HG02973 (cell line): ENCODE measurements around the gene RIN3.

Source experiments
- ATAC-seq: cut with Tn5 transposase; IDR thresholded peaks from one replicate; pipeline ENCODE4 v1.9.1; 2021; ENCODE audit warnings: moderate library complexity; ENCODE audit not compliant: unreplicated experiment

The RIN3 gene

DNA sequence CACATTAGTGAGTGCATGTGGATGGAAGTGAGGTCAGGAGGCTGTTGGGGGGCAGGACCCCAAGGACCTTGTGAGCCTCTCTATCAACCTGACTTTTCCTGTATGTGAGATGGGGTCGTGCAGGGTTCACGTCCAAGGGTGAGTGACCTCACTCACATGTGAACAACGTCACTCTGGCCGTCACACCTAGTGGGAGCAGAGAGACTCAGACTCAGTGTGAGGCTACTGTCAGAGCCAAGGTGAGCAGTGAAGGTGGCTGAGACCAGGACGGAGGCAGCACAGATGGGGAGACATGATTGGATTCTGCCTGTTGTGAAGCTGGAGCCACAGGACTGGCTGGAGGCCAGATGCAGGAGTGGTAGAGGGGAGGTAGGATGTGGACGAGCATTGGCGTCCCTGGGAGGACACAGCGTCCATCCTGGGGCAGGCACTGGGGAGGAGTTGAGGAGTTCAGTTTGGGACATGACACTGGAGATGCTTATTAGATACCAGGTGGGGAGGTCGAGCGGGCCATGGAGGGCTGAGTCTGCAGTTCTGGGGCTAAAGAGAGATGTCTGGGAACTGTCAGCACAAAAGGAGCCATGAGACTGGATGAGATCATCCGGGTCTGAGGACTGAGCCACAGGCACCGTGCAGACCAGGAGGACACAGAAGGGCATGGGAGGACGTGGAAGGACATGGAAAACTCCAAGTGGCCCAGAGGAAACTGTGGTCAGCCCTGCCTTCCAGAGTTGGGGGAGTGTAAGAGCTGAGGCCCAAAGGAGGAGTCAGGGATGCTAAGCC is 142.0 kb downstream of the RIN3 start:
- ATAC-seq: no peak

DNA sequence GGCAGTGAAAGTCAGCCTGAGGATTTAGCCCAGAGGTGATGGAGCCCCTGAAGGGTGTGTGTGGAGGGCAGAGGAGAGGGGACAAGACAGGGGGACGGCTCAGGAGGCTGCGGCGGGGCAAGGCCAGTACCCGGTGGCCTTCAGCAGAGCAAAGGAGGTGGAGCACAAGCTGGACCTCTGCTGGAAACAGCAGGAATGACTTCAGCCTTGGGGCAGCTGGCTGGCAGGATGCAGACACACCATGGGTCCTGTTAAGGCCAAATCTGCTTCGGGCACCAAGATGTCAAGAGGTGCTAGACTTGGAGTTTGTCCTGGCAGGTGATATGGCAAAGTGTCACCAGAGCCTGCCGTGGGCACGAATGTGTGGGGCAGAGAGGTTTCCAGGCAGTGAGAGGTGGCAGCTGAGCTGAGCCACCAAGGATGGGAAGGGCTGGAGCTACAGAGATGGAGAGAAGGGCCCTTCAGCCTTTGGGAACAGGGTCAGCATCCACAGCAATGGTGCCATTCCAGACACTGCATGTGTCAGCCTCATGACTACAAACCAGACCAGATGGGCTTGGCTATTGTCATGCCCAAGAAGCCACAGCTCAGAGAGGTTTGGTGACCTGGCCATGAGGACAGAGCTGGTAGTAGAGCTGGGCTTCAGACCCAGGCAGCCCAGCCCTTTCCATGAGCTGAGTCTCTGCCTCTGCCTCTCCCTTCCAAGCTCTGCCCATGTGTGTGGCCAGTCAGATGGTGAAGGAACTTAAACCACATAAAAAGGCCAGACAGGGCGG is 142.9 kb downstream of the RIN3 start:
- no peak for ATAC-seq

DNA sequence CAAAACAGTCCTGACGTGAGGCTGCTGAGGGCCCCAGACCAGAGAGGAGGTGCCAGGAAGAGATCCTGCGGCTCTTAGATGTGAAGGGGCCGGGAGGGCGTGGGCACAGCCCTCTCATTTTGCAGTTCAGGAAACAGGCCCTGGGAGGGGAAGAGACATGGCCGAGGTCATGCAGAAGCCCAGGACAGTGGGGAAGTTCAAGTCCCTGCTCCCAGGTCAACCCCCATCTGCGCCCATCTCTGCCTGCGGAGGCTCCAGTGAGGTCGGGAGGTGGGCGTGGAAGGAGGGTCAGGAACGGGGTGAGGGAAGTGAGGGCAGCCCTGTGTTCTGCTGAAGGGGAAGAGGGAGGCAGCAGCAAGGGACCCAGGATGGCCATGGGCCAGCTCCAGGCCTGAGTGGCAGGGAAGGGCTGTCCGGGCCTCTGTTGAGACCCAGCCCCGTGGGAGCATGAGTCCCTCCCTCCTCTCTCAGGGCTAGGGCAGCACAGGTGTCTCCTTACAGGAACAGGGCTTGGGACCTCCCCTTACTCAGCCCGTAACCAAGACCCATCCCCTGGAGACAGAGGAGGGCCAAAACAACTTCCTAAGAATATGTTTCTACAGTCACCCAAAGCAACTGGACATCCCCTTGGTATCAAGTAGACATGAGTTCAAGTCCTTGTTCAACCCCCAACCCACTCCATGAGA is 144.0 kb downstream of the RIN3 start:
- ATAC-seq: no peak

DNA sequence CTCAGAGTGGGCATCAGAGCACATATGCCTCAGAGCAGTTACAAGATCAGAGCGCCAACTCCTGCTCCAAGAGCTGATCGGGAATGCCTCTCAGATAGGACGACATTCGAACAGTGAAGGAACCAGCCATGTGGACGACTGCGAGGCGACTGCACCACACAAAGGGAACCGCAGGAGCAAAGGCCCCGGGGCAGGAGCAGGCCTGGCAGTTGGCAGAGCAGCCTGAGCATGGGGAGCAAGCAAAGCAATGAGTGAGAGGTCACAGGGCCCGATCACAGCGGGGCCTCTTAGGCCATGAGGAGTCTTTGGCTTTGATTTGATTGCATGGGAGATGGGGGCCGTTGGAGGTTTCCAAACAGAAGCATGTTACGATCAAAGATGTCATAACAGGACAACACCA is 144.6 kb downstream of the RIN3 start:
- no peak for ATAC-seq

DNA sequence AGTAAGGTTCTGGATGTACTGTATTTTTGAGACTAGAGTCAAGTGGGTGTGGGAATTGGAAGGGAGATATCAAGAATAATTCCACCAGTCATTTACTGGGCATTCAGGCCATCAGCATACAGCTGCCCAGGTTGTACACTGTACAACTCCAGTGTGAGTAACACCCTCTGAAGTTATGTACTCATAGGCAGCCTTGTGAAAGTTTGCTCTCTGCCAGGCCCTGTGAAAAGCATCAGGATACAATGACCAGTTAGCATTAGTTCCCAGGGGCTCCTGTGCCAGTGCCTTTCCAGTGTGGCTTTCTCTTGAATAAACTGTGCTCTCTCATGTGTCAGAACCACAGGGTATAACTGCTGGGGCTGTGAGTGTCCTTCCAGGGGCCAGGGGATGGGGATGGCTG is 145.1 kb downstream of the RIN3 start:
- ATAC-seq: no peak

DNA sequence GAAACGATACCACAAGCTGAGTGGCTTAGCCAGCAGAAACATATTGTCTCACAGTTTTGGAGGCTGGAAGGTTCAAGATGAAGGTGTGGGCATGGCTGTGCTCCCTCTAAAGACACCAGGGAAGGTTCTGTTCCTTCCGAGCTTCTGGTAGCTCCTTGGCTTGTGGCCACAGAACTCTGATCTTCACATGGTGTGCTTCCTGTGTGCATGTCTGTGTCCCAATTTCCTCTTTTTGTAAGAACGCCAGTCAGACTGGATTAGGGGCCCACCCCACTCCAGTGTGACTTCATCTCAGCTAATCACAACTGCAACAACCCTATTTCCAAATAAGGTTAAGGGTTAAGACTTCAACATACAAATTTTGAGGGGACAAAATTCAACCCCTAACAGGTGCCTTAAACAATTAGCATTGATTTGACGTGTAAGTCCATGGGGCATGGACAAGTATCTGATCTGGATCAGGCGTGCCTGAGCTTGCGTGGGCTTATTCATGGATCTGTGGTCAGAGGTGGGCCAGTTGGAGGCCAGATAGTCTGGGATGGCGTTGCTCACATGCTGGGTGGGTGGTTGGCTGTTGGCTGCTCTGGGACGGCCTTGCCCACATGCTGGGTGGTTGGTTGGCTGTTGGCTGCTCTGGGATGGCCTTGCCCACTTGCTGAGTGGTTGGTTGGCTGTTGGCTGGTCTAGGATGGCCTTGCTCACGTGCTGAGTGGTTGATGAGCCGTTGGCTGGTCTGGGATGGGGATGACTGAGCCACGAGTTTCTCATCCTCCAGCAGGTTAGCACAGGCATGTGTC is 146.4 kb downstream of the RIN3 start:
- ATAC-seq: no peak

DNA sequence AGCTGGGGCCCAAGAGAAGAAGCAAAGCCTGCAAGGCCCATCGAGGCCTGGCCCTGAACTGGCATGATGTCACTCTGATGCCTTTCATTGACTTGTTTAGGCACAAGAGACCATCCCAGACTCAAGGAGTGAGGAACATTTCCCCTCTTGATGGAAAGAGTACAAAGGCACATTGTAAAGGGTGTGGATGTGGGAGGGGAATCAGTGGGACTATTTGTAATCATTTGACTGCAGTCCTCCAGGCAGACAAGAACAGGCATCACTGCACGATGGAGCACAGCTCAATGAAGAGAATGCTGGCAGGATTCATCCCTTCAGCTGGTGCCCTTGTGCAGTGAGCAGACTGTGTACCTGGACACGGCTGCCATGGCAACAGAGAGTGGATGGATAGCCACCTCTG is 147.0 kb downstream of the RIN3 start:
- no peak for ATAC-seq

DNA sequence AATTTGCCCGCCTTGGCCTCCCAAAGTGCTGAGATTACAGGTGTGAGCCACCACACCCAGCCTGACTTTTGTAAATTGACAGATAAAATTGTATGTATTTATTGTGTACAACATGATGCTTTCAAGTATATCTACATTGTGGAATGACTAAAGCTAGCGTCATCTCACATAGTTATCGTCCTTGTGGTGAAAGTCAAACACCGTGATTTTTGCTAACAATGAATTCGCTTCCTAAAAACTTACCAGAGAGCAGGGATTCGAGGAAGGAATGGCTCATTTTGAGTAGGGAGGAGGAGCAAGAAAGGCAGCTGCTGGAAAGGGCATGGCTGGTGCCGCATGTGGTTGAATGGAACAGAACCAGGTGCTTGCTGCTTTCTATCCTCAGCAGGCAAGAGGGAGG is 149.5 kb downstream of the RIN3 start:
- no peak for ATAC-seq

DNA sequence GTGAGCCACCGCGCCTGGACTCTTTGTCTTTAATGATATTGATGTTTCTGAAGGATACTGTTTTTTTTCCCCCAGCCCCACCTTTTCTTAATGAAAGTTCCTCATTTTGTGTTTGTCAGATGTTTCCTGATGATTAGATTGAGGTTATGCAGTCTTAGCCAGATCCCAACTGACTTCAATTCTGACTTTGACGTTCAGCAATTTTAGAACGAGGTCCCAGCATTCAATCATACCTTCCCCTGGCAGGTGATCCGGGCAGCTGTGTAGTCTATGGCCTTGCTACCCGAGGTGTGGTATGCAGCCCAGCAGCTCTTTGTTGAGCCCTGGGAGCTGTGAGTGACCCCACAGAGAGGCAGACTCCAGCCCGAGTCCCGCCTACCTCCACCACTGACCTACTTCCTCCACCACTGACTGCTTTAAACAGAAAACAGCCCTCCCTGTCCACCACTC is 152.1 kb downstream of the RIN3 start:
- no peak for ATAC-seq

DNA sequence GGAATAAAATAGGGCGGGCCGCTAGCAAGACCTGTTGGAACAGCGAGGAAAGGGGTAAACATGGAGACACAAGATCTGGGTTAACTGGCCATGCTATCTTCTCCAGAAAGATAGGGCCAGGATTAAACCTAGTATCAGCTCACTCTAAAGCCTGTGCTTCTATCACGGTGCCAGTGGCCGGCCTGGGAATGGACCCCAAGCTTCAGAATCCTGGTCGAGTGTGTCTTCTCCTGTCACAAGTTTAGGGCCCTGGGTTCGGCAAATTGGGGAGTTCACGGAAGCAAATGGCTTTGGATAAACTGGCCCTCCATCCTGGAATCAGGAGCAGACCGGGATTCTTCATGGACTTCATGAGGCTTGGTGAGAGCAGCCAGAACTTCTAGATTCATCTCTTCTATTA is 152.7 kb downstream of the RIN3 start:
- ATAC-seq: no peak

DNA sequence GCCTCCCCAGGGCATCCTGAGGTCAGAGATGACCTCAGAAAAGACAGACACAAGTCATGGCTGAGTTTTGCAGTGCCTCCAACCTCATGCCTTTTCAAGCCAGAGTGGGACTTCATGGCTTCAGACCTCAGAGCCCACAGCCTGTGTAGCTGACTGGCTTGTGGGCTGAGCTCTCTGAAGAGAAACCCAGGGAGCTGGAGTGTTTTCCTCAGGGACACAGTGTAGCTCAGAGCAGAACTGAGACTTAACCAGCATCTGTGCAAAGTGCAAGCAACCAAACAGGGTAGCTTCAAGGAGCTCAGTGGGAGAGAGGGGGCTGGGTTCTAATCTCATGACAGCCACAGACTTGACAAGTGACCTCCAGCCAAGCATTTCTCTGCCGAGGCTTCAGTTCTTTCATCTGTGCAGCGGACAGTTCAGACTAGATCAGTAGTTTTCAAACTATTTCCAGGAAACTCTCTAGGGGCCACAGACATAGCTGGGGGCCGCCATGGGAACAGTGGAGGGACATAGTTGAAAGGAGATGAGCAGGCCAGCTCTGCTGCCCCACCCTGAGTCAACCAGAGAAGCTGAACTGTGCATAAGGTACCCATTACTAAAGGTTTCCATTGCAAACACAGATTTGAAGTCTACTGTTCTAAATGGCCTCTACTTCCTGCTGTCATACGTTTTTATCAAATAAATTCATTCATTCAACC is 154.8 kb downstream of the RIN3 start:
- no peak for ATAC-seq

DNA sequence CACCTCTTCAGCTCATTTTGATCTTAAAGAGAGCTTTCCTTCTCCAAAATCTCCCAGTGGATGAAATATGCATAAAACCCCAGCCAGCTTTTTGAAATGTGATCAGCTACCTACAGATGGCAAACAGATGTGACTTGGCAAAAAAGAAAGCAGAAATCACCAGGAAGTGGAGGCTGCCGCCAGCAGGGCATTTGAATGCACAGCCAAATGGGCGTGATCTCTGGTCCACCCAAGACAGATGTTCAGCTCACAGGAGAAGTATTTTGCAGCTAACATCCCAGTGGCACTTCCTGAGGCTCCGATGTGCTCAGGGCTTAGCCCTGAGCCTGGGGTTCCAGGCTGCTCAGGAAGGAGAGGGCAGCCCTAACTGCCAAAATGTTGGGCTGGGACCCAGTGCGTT is 156.6 kb downstream of the RIN3 start:
- ATAC-seq: no peak

DNA sequence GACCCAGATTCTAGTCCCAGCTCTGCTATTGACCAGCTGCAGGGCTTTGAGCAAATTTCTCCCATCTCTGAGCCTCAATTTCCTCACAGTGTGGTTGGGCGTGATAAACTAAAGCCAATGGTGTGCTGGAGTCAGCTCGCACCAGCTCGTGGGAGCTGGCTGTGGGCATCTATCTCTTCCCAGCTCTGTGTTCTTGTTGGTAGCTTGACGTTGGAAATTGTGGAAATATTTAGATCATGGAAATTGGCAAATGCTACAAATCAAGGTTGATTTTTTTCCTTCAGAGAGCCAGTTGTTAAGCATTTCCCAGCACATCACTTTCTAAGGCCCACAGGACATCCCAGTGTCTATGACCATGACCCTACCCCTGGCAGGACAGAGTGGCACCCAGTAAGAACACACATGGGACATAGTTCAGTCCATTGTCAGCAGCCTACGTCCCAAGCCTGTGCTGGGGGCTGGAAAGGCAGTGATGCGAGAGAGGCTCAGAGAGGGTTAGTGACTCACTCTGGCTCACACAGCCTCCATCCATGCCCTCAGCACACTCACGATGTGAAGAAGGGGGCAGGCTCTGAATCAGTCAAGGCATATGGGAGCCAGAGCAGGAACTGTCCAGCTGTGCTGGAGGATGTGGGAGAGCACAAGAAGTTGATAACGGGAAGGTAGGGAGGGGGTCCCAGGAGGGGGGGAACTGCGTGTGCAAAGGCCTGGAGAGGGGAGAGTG is 157.2 kb downstream of the RIN3 start:
- no peak for ATAC-seq

DNA sequence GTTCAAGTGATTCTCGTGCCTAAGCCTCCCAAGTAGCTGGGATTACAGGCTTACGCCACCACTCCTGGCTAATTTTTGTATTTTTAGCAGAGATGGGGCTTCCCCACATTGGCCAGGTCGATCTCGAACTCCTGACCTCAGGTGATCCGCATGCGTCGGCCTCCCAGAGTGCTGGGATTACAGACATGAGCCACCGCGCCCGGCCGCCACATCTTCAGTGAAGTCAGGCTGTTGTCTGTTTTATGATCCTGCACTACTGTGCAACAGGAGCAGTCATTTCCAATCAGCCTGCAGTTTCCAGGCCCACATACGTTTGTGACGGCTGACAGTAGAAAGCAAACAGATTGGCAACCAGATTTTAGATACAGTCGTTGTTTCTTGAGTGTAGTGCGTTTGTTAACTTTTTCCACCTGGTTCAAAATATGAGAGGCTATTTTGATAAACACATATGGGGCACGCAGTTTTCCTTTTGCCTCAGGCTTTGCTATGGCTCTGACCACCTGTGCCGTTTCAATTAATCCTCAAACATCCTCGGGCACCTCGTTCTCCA is 160.1 kb downstream of the RIN3 start:
- ATAC-seq: no peak

DNA sequence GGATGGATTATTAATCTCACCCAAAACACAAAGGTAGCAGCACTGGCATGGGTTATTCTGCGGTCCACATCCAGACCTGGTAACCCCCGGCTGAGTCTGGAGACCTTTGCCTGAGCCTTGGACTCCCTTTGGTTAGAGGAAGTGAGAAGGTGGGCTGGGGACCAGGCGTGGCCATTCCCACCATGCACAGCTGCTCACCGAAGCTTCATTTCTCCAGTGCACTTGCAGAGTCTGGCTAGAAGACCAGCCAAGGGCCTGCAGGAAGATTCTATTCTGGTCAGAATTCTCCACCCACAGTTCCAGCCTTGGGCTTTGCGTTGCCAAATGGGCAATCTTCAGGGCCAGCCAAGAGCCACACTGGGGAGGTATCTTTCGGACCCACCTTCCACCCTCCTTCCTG is 161.8 kb downstream of the RIN3 start:
- no peak for ATAC-seq

DNA sequence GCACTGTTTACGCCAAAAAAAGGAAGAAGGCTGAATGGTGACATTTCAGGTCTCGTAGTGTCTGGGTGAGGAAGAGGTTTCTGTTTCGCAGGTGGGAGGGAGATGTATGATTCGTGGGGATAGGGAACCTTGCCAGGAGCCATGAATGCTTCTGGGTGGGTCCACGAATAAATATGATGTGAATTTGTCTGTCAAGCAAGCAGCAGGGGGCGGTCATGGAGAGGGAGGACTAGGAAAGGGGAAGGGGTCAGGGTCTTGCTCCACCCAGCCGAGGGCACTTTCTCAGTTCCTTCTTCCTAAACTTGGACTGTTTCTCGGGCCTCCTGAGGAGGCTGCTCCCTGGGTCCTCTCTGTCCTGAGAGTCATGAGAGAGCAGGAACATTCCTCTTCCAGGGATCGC is 162.4 kb downstream of the RIN3 start:
- no peak for ATAC-seq

DNA sequence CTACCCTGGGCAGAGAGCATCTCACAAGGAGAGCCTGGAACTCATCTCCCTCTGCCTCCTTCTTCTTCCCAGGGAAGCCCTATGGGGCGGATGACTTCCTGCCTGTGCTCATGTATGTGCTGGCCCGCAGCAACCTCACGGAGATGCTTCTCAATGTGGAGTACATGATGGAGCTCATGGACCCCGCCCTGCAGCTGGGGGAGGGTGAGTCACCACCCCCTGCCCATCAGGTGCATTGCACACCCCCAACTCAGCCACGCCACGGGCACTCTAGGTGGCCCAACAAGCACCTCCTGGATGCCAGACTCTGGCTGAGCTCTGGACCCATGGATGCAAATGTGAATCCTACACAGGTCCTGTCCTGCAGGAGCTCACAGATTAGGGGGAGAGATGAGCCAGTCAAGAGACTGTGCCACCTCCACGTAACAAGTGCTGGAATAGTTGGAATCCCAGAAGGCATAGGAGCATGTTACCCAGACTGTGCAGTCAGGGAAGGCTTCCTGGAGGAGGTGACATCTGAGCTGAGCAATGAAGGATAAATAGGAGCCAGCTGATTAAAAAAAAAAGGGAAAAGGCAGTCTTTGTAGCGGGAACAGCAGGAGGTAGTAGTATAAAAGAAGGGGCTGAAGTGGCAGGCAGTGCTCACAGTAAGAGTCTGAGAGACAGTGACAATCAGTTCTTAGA is 163.0 kb downstream of the RIN3 start:
- no peak for ATAC-seq

DNA sequence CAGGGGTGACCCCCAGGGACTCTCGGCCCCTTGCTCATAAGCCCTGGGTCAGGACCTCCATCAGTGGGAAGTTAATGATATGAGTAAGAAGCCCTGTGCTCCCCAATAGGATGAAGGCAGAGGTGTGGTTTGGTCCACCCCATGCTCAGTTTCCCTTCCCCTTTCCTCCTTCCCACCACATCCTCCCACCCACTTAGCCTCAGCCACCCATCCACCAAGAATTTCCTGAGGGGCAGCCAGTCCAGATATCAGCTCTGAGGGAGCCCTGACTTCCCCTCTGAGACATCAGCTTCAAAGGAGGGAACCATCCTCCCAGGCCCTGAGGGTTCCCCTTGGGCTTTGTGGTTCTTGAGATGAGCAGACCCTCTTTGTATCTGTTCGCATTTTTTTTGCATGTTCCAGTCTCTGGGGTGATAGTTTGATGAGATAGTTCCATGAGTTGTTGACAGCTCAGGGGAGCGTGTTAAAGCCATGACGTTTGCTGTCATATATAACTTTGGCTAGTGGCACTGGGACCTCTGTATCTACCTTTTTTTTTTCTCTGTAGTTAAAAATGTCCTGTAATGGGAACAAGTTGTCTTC is 163.6 kb downstream of the RIN3 start:
- ATAC-seq: peak; percentile 82

DNA sequence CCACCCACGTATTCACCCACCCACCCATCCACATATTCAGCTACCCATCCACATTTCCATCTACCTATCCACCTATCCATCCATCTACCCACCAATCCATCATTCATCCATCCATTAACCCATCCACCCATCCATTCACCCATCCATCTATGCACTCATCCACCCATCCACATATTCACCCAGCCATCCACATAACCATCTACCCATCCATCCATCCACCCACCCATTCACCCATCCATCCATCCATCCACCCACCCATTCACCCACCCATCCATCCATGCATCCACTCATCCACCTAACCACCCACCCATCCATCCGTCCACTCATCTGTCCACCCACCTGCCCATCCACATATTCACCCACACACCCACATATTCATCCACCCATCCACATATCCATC is 164.4 kb downstream of the RIN3 start:
- ATAC-seq: no peak
